HepG2 (cell line): ENCODE data around the gene ASCL3. TPM values are rescaled to one million over a fixed set of nuclear protein-coding genes. Genes with fewer than 3 reads are reported as not detected.

Source experiments
- ATAC-seq: fragments of 200-7000 bp; cut with Tn5 transposase; 3 replicates; pipeline ENCODE4 v1.9.1; 2020; ENCODE audit warnings: mild to moderate bottlenecking, moderate library complexity
- BruUV-seq: library from RNA; stranded (reverse); fragments of 400-500 nt; replicated peaks from 2 replicates; lab custom pipeline; 2021; lab: Mats Ljungman, UMichigan
- CTCF ChIA-PET: fragments of 300-600 bp; formaldehyde crosslinking; extraction: SDS; loops from one replicate; lab custom pipeline; 2021; ENCODE audit warnings: low total read pairs, inconsistent platforms, low intra/inter-chr PET ratio; lab: Yijun Ruan, JAX
- POLR2A ChIA-PET: fragments of 350-600 bp; sonication (Branson Sonifier 250); formaldehyde crosslinking; loops from one replicate; lab custom pipeline; 2020; ENCODE audit warnings: antibody characterized with exemption, inconsistent platforms; lab: Yijun Ruan, JAX
- DNase-seq: peaks from one replicate; pipeline ENCODE4 v3.0.0-alpha.2; 2015; ENCODE audit warnings: low spot score
- FAIRE-seq: peaks from 3 replicates; lab custom pipeline; 2011; peaks lifted over from hg19 to GRCh38; lab: Jason Lieb, UNC
- H2AFZ ChIP-seq: one replicate; pipeline ENCODE4 v1.6.1; 2011; ENCODE audit warnings: low read length, inconsistent platforms
- H3K27ac ChIP-seq: fragments of 300-600 bp; 3 replicates; pipeline ENCODE4 v1.8.0; 2011; ENCODE audit warnings: mixed run types, mild to moderate bottlenecking, mixed read lengths, low read length, inconsistent platforms; ENCODE audit not compliant: insufficient read depth; ENCODE audit errors: extremely low read length
- H3K27me3 ChIP-seq, 2 experiments: fragments of 200-600 bp in 1 of 2; 2 replicates in 1 of 2; 3 replicates in 1 of 2; pipeline versions ENCODE4 v1.6.0 to v1.8.0; 2011; ENCODE audit warnings: low read length in 2 of 2, mild to moderate bottlenecking in 2 of 2, moderate library complexity in 2 of 2, inconsistent platforms in 1 of 2; ENCODE audit not compliant: insufficient read depth in 2 of 2, control insufficient read depth in 1 of 2
- H3K36me3 ChIP-seq, 2 experiments: fragments of 200-600 bp in 1 of 2; replicated peaks in 1 of 2; 2 replicates in 1 of 2; 3 replicates in 1 of 2; pipeline versions ENCODE4 v1.5.1 to v1.8.0; 2011; ENCODE audit warnings: low read length in 2 of 2, inconsistent platforms in 1 of 2; ENCODE audit not compliant: insufficient read depth in 2 of 2, control insufficient read depth in 1 of 2
- H3K4me1 ChIP-seq: 2 replicates; pipeline ENCODE4 v1.5.1; 2012; ENCODE audit warnings: low read length, inconsistent platforms; ENCODE audit not compliant: insufficient read depth
- H3K4me2 ChIP-seq: 2 replicates; pipeline ENCODE4 v1.6.0; 2011; ENCODE audit warnings: low read depth, low read length, inconsistent platforms
- H3K4me3 ChIP-seq, 3 experiments: fragments of 200-600 bp in 1 of 3; sonication (generic), shearing (Covaris generic) in 1 of 3; replicated peaks in 1 of 3; 2 replicates each; pipeline ENCODE4 v1.5.1; 2011 to 2016; ENCODE audit warnings: low read length in 3 of 3, inconsistent platforms in 2 of 3, low read depth in 2 of 3, mild to moderate bottlenecking in 2 of 3, control low read depth in 1 of 3, mixed read lengths in 1 of 3; ENCODE audit not compliant: insufficient read depth in 1 of 3
- H3K79me2 ChIP-seq: one replicate; pipeline ENCODE4 v1.6.1; 2011; ENCODE audit warnings: low read length, inconsistent platforms; ENCODE audit not compliant: insufficient read depth
- H3K9ac ChIP-seq: 2 replicates; pipeline ENCODE4 v1.6.0; 2011; ENCODE audit warnings: mild to moderate bottlenecking, low read depth, low read length, inconsistent platforms; ENCODE audit not compliant: insufficient read depth
- H3K9me3 ChIP-seq: 2 replicates; pipeline ENCODE4 v1.5.1; 2012; ENCODE audit warnings: mild to moderate bottlenecking, low read length
- H4K20me1 ChIP-seq: 2 replicates; pipeline ENCODE4 v1.6.0; 2011; ENCODE audit warnings: inconsistent platforms, mild to moderate bottlenecking, low read length, moderate library complexity; ENCODE audit not compliant: insufficient read depth
- DR1 ChIP-seq: sonication (generic); formaldehyde crosslinking; IDR thresholded peaks from 2 replicates; pipeline ENCODE4 v1.8.0; 2021; ENCODE audit warnings: mild to moderate bottlenecking, missing genetic modification reagents, inconsistent platforms
- SKI ChIP-seq: fragments of 450-650 bp; IDR thresholded peaks from one replicate; pipeline ENCODE4 v1.6.1; 2018; ENCODE audit warnings: mild to moderate bottlenecking; ENCODE audit not compliant: partially characterized antibody
- ZFP37 ChIP-seq: sonication (generic); formaldehyde crosslinking; IDR thresholded peaks from 2 replicates; pipeline ENCODE4 v1.4.0; 2020; ENCODE audit warnings: missing genetic modification reagents, borderline replicate concordance
- ZNF468 ChIP-seq: sonication (generic); formaldehyde crosslinking; IDR thresholded peaks from 2 replicates; pipeline ENCODE4 v1.8.0; 2022; ENCODE audit warnings: mild to moderate bottlenecking, moderate library complexity, missing genetic modification reagents
- WGBS: methylation state at CpG from one replicate; pipeline ENCODE4 v1.1.6; 2017; ENCODE audit warnings: low lambda C conversion rate; 5-methylcytosine and 5-hydroxymethylcytosine counted together
- in situ Hi-C: cut with HindIII; loops from 2 replicates; pipeline ENCODE4 v1.10.0; 2017; ENCODE audit warnings: low pct_unique_long_range_greater_than_20kb; ENCODE audit not compliant: extremely low pct_ligation_motif_present
- intact Hi-C: fragments of 100-400 bp; cut with micrococcal nuclease; formaldehyde crosslinking; loops from one replicate; pipeline ENCODE4 v1.10.0; 2022; ENCODE audit not compliant: unreplicated experiment
- polyA plus RNA-seq, 8 experiments: library from polyadenylated mRNA; depleted of rRNA in 3 of 8; stranded (reverse) in 7 of 8; unstranded in 1 of 8; fragments of >200 nt; fragmentation: Illumina TruSeq in 4 of 8; extraction: Trizol in 4 of 8; gene quantifications; 2 replicates each; pipeline versions ENCODE4 v1.2.1 to v1.2.3, GENCODE V29; 2011 to 2016; ENCODE audit warnings: low read depth in 4 of 8, missing spikeins in 1 of 8, mixed read lengths in 1 of 8; ENCODE audit not compliant: insufficient read depth in 1 of 8
- total RNA-seq, 5 experiments: library from RNA; depleted of rRNA; stranded (reverse); fragments of >200 nt; fragmentation: Illumina TruSeq; extraction: Trizol; gene quantifications; 2 replicates each; pipeline ENCODE4 v1.2.3, GENCODE V29; 2016; ENCODE audit warnings: low read depth in 1 of 5
- TF ChIP-seq, protein P1 (sequence below): sonication (generic); formaldehyde crosslinking; IDR thresholded peaks from 2 replicates; pipeline ENCODE4 v1.5.0; 2020; ENCODE audit warnings: missing genetic modification reagents
- TF ChIP-seq, protein P2 (sequence below): sonication (generic); formaldehyde crosslinking; IDR thresholded peaks from 2 replicates; pipeline ENCODE4 v1.8.1; 2022; ENCODE audit warnings: low read depth, mild to moderate bottlenecking, missing genetic modification reagents

Gene ASCL3
- total and polyA plus RNA-seq, 2 of the 13 experiments (the other 11 are each of a cell fraction or from before 2014, with no cell fraction given): not detected

DNA sequence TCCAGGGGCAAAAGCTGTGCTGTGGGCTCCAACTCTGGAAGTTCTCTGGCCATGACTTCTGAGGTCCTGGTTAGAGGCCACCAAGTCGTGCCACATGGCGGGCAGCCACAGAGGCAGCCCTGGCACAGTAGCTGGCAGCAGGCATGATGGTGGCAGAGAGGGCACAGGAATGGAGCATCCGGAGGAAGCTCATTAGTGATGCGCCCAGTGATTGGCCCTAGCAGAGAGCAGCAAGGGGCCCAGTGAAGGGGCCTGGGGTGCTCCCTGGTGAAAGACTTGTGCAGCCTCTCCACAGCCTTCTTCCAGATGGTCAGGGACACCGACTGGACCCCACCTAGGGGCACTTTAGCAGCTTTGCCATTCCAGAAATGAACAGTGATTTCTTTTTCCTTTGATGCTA, 17.1 kb downstream of the ASCL3 start:
- H3K27me3 ChIP-seq: no peaks in the 10 kb centered on the region
- H3K4me3 ChIP-seq: no peak overlapping the region
- no peak overlapping the region for H3K9ac ChIP-seq
- TF ChIP-seq ZFP37 (no peak), ZNF468 (CRISPR knock-in tag) (no peak), SKI (no peak), DR1 (no peak)
- TF ChIP-seq, protein P1, sequence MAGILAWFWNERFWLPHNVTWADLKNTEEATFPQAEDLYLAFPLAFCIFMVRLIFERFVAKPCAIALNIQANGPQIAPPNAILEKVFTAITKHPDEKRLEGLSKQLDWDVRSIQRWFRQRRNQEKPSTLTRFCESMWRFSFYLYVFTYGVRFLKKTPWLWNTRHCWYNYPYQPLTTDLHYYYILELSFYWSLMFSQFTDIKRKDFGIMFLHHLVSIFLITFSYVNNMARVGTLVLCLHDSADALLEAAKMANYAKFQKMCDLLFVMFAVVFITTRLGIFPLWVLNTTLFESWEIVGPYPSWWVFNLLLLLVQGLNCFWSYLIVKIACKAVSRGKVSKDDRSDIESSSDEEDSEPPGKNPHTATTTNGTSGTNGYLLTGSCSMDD (CRISPR knock-in tag): no peak
- TF ChIP-seq, protein P2, sequence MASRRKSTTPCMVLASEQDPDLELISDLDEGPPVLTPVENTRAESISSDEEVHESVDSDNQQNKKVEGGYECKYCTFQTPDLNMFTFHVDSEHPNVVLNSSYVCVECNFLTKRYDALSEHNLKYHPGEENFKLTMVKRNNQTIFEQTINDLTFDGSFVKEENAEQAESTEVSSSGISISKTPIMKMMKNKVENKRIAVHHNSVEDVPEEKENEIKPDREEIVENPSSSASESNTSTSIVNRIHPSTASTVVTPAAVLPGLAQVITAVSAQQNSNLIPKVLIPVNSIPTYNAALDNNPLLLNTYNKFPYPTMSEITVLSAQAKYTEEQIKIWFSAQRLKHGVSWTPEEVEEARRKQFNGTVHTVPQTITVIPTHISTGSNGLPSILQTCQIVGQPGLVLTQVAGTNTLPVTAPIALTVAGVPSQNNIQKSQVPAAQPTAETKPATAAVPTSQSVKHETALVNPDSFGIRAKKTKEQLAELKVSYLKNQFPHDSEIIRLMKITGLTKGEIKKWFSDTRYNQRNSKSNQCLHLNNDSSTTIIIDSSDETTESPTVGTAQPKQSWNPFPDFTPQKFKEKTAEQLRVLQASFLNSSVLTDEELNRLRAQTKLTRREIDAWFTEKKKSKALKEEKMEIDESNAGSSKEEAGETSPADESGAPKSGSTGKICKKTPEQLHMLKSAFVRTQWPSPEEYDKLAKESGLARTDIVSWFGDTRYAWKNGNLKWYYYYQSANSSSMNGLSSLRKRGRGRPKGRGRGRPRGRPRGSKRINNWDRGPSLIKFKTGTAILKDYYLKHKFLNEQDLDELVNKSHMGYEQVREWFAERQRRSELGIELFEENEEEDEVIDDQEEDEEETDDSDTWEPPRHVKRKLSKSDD (CRISPR knock-in tag): no peak
- in situ Hi-C loops (no loop called here), intact Hi-C loops (no loop called here)
- H4K20me1 ChIP-seq: no peaks in the 10 kb centered on the region
- DNase-seq (no peak), ATAC-seq (no peak), FAIRE-seq (no peak)
- H3K36me3 ChIP-seq: peaks cover 2 to 5% of the 10 kb centered on the region in 2 experiments; a peak in 3 of 5 replicates
- H3K9me3 ChIP-seq: no peaks in the 10 kb centered on the region
- no peak overlapping the region for H3K27ac ChIP-seq
- peaks cover 7% of the 10 kb centered on the region; the same call in 1 of the 2 replicates for H3K4me1 ChIP-seq
- CTCF ChIA-PET: no interaction called here
- no peak overlapping the region for H3K4me2 ChIP-seq
- H2AFZ ChIP-seq: no peak overlapping the region
- BruUV-seq: no TSS peak
- H3K79me2 ChIP-seq: no peaks in the 10 kb centered on the region
- 95% methylated on average over 5 of the region's 5 CpGs for WGBS
- POLR2A ChIA-PET: interaction anchor here (0.9 to 1.5 kb wide), 2 partner anchors 10 to 14 kb away, joined by 3 to 6 read pairs; partner anchors contain the start of gene AKIP1
